ENCODE measurements around the gene NSF. TPM values are rescaled to one million over a fixed set of nuclear protein-coding genes. Genes with fewer than 3 reads are reported as not detected.

NSF gene
- total RNA-seq, 1 donor from 2014 or later, result 43.0 TPM

GRCh38 chr17:46737326-46737725, 146.9 kb downstream of the NSF start:
- Mint-ChIP-seq H3K4me1 (peaks cover 62% of the 10 kb centered on the region), H3K4me3 (no peak overlapping the region), H3K27me3 (ENCODE audit: insufficient read depth, low read depth) (peaks cover 4% of the 10 kb centered on the region), H3K36me3 (peaks cover 4% of the 10 kb centered on the region), H3K9me3 (no peaks in the 10 kb centered on the region), H3K27ac (no peak overlapping the region)
- Histone ChIP-seq H3K79me2 (ENCODE audit: low read depth) (no peaks in the 10 kb centered on the region), H3K4me3 (no peak overlapping the region), H3K27ac (no peak overlapping the region), H2AFZ (replicated peaks) (no peak overlapping the region), H3K36me3 (no peaks in the 10 kb centered on the region), H3K4me1 (peaks cover 21% of the 10 kb centered on the region), H4K20me1 (ENCODE audit: low read depth) (no peaks in the 10 kb centered on the region), H3K4me2 (no peak overlapping the region), H3F3A (ENCODE audit: low read depth) (peaks cover 19% of the 10 kb centered on the region), H3K9ac (no peak overlapping the region), H3K27me3 (no peaks in the 10 kb centered on the region), H3K9me3 (ENCODE audit: low read depth) (no peaks in the 10 kb centered on the region)
- DNase-seq (ENCODE audit: low spot score), result no peak
- TF ChIP-seq EZH2phosphoT487 (IDR thresholded peaks at IDR 0.05) (no peak), EZH2 (IDR thresholded peaks at IDR 0.05) (no peak), CTCF (IDR thresholded peaks at IDR 0.05) (no peak)

- no peaks in the 10 kb centered on the region for H3K36me3 ChIP-seq
Measured at GRCh38 chr17:46738544-46738943, 148.1 kb downstream of the NSF start.

GRCh38 chr17:46739982-46740381, 149.5 kb downstream of the NSF start:
- H3K36me3 Mint-ChIP-seq, result peaks cover 11% of the 10 kb centered on the region
- H3K9me3 Mint-ChIP-seq, result no peaks in the 10 kb centered on the region
- H3F3A ChIP-seq (ENCODE audit: low read depth), result peaks cover 5% of the 10 kb centered on the region
- peaks cover 8% of the 10 kb centered on the region for H4K20me1 ChIP-seq (ENCODE audit: low read depth)
- no peaks in the 10 kb centered on the region for H3K79me2 ChIP-seq (ENCODE audit: low read depth)
- peaks cover 7% of the 10 kb centered on the region for H3K27me3 Mint-ChIP-seq (ENCODE audit: insufficient read depth, low read depth)
- no peak for DNase-seq (ENCODE audit: low spot score)
- peaks cover 20% of the 10 kb centered on the region for H3K4me1 ChIP-seq
- no peak overlapping the region for H3K4me2 ChIP-seq
- no peak overlapping the region for H3K4me3 ChIP-seq
- no peaks in the 10 kb centered on the region for H3K27me3 ChIP-seq
- no peak overlapping the region for H2AFZ ChIP-seq (replicated peaks)
- H3K4me3 Mint-ChIP-seq, result no peak overlapping the region
- H3K4me1 Mint-ChIP-seq, result peaks cover 63% of the 10 kb centered on the region
- no peaks in the 10 kb centered on the region for H3K36me3 ChIP-seq
- no peak overlapping the region for H3K27ac ChIP-seq
- no peaks in the 10 kb centered on the region for H3K9me3 ChIP-seq (ENCODE audit: low read depth)
- TF ChIP-seq EZH2phosphoT487 (IDR thresholded peaks at IDR 0.05) (no peak), CTCF (IDR thresholded peaks at IDR 0.05) (no peak), EZH2 (IDR thresholded peaks at IDR 0.05) (no peak)
- peak overlapping the region; percentile 0 for H3K27ac Mint-ChIP-seq
- H3K9ac ChIP-seq, result no peak overlapping the region

More at GRCh38 chr17:46738544-46738943, 148.1 kb downstream of the NSF start:
- DNase-seq (ENCODE audit: low spot score), result no peak
- Histone ChIP-seq H3F3A (ENCODE audit: low read depth) (peaks cover 7% of the 10 kb centered on the region), H3K79me2 (ENCODE audit: low read depth) (no peaks in the 10 kb centered on the region), H3K4me2 (no peak overlapping the region), H3K4me3 (no peak overlapping the region), H3K27me3 (no peaks in the 10 kb centered on the region), H3K9ac (no peak overlapping the region), H4K20me1 (ENCODE audit: low read depth) (no peaks in the 10 kb centered on the region), H3K4me1 (peaks cover 11% of the 10 kb centered on the region), H2AFZ (replicated peaks) (no peak overlapping the region), H3K27ac (no peak overlapping the region), H3K9me3 (ENCODE audit: low read depth) (no peaks in the 10 kb centered on the region)
- Mint-ChIP-seq H3K4me1 (peaks cover 62% of the 10 kb centered on the region), H3K4me3 (no peak overlapping the region), H3K36me3 (peaks cover 8% of the 10 kb centered on the region), H3K27ac (no peak overlapping the region), H3K9me3 (no peaks in the 10 kb centered on the region), H3K27me3 (ENCODE audit: insufficient read depth, low read depth) (peaks cover 8% of the 10 kb centered on the region)
- TF ChIP-seq EZH2phosphoT487 (IDR thresholded peaks at IDR 0.05) (no peak), CTCF (IDR thresholded peaks at IDR 0.05) (no peak), EZH2 (IDR thresholded peaks at IDR 0.05) (no peak)

Data from neural progenitor cell (in vitro differentiated cells).